ENCODE data around the gene ASCL2. TPM values are rescaled to one million over a fixed set of nuclear protein-coding genes. Genes with fewer than 3 reads are reported as not detected.

Gene ASCL2
- total and polyA plus RNA-seq, 2 of the 4 experiments (the other 2 are of a cell fraction), result not detected

DNA sequence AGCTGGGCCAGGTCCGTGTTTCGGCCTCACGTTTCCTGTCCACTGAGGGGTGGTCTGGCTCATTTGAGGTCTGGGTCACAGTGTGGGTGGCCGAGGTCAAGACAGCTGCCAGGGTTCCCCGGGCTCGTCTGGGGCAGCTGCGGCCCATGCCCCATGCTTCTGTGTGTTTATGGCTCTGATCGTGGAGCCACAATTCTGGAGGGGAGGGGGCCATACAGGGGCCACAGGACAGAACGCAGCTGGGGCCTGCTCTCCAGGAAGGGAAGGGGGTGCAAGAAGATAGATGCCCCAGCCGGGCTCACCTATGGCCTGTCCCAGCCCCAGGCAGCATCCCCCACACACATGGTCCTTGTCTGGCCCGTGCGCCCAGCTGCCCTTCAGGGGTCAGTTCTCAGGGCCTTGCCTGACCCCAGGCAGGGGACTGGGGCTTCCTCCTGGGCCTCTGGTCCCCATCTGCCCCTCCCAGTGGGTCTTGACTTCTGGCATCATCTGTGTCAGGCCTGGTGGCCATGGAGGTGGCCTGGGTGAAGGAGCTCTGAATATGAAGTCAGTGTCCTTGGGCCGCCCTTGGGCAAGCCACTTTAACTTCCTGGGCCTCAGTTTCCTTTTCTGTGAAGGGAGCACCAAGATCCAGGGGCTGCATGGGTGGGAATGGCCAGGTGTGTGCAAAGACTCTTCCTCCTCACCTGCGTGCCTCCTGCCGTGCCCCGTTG is 39.8 kb upstream of the ASCL2 start:
- intact Hi-C loops (cut with micrococcal nuclease), result no loop called here
- H3K9me3 ChIP-seq (ENCODE audit: control insufficient read depth, insufficient read depth, low read length), result no peaks in the 10 kb centered on the region
- H3K4me1 ChIP-seq (ENCODE audit: control insufficient read depth, insufficient read depth, low read length), result peaks cover 29% of the 10 kb centered on the region
- H3K56ac ChIP-seq (ENCODE audit: extremely low read depth, insufficient read depth, low read length), result no peak overlapping the region
- H3K9ac ChIP-seq (ENCODE audit: low read depth, low read length), result no peak overlapping the region
- no peak overlapping the region for H4K91ac ChIP-seq (ENCODE audit: insufficient read depth, low read depth, low read length)
- H2BK20ac ChIP-seq (ENCODE audit: low read depth, low read length), result no peak overlapping the region
- ChIA-PET CTCF (no interaction called here), POLR2A (ENCODE audit: unreplicated experiment) (no interaction called here)
- no TSS peak for BruUV-seq (replicated peaks)
- no peak overlapping the region for H4K8ac ChIP-seq (ENCODE audit: low read depth in 2 of 2, low read length in 2 of 2)
- H2AK9ac ChIP-seq (replicated peaks; ENCODE audit: low read depth, low read length, poor library complexity), result no peak overlapping the region
- no peak overlapping the region for H2BK120ac ChIP-seq (ENCODE audit: low read depth, low read length)
- H3K27ac ChIP-seq (ENCODE audit: insufficient read depth, low read length), result no peak overlapping the region
- dilution Hi-C loops (cut with HindIII; ENCODE audit: low sequenced_read_pairs, unreplicated experiment), result no loop called here
- H3K9me1 ChIP-seq (ENCODE audit: insufficient read depth, low read length), result peaks cover 12% of the 10 kb centered on the region
- in situ Hi-C loops (cut with MboI; ENCODE audit: low sequenced_read_pairs), result loop anchor here (5.0 kb wide), 1 partner anchor 107 kb away; no protein-coding TSS in a partner anchor
- H2BK5ac ChIP-seq (ENCODE audit: low read depth, low read length, poor library complexity, severe bottlenecking), result no peak overlapping the region
- no peak overlapping the region for H3K4me3 ChIP-seq (ENCODE audit: insufficient read depth, low read depth, low read length)
- H2BK15ac ChIP-seq (ENCODE audit: low read depth, low read length), result no peak overlapping the region
- no peak overlapping the region for H3K23ac ChIP-seq (ENCODE audit: low read depth, low read length)
- DNase-seq (no peak), ATAC-seq (ENCODE audit: low read depth) (no peak)
- H3K4me2 ChIP-seq (ENCODE audit: low read depth, low read length), result no peak overlapping the region
- H3K14ac ChIP-seq (replicated peaks; ENCODE audit: low read depth, low read length), result no peak overlapping the region
- H4K20me1 ChIP-seq (ENCODE audit: insufficient read depth, low read length), result peaks cover 3% of the 10 kb centered on the region; the same call in 1 of the 2 replicates
- 100% methylated on average over 1 of the region's 16 CpGs; no CpG with 5 or more reads in 1 of the 2 experiments for WGBS, 2 experiments (ENCODE audit: extremely low coverage in 2 of 2, insufficient read length in 1 of 2)
- H2AK5ac ChIP-seq (ENCODE audit: low read depth, low read length), result no peak overlapping the region
- TF ChIP-seq, protein P1, sequence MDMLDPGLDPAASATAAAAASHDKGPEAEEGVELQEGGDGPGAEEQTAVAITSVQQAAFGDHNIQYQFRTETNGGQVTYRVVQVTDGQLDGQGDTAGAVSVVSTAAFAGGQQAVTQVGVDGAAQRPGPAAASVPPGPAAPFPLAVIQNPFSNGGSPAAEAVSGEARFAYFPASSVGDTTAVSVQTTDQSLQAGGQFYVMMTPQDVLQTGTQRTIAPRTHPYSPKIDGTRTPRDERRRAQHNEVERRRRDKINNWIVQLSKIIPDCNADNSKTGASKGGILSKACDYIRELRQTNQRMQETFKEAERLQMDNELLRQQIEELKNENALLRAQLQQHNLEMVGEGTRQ (IDR thresholded peaks at IDR 0.05; ENCODE audit: low read depth, low read length), result no peak
- TF ChIP-seq RAD21 (IDR thresholded peaks at IDR 0.05; ENCODE audit: low read length), result no peak
- TF ChIP-seq FOS (IDR thresholded peaks at IDR 0.05; ENCODE audit: low read depth, low read length), result no peak
- no peak for TF ChIP-seq MAZ (IDR thresholded peaks at IDR 0.05; ENCODE audit: borderline replicate concordance, low read depth, low read length)
- no peak for TF ChIP-seq CHD1 (IDR thresholded peaks at IDR 0.05; ENCODE audit: low read depth, low read length)
- TF ChIP-seq MAFK (IDR thresholded peaks at IDR 0.05; ENCODE audit: low read depth, low read length), result no peak
- TF ChIP-seq BHLHE40 (IDR thresholded peaks at IDR 0.05; ENCODE audit: low read depth, low read length), result no peak
- no peak for TF ChIP-seq SMC3 (IDR thresholded peaks at IDR 0.05; ENCODE audit: low read depth, low read length)
- TF ChIP-seq NFE2L2 (IDR thresholded peaks at IDR 0.05; ENCODE audit: low read depth, low read length), result no peak
- no peak for TF ChIP-seq POLR2A (IDR thresholded peaks at IDR 0.05; ENCODE audit: low read depth, low read length)
- no peak for TF ChIP-seq CEBPB (IDR thresholded peaks at IDR 0.05; ENCODE audit: low read depth, low read length)
- TF ChIP-seq, protein P2, sequence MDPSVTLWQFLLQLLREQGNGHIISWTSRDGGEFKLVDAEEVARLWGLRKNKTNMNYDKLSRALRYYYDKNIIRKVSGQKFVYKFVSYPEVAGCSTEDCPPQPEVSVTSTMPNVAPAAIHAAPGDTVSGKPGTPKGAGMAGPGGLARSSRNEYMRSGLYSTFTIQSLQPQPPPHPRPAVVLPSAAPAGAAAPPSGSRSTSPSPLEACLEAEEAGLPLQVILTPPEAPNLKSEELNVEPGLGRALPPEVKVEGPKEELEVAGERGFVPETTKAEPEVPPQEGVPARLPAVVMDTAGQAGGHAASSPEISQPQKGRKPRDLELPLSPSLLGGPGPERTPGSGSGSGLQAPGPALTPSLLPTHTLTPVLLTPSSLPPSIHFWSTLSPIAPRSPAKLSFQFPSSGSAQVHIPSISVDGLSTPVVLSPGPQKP (IDR thresholded peaks at IDR 0.05; ENCODE audit: borderline replicate concordance, low read depth, low read length), result no peak
- no peak for TF ChIP-seq RCOR1 (IDR thresholded peaks at IDR 0.05; ENCODE audit: insufficient replicate concordance, low read length)
- no peak for TF ChIP-seq RFX5 (IDR thresholded peaks at IDR 0.05; ENCODE audit: low read depth, low read length)
- TF ChIP-seq, protein P3, sequence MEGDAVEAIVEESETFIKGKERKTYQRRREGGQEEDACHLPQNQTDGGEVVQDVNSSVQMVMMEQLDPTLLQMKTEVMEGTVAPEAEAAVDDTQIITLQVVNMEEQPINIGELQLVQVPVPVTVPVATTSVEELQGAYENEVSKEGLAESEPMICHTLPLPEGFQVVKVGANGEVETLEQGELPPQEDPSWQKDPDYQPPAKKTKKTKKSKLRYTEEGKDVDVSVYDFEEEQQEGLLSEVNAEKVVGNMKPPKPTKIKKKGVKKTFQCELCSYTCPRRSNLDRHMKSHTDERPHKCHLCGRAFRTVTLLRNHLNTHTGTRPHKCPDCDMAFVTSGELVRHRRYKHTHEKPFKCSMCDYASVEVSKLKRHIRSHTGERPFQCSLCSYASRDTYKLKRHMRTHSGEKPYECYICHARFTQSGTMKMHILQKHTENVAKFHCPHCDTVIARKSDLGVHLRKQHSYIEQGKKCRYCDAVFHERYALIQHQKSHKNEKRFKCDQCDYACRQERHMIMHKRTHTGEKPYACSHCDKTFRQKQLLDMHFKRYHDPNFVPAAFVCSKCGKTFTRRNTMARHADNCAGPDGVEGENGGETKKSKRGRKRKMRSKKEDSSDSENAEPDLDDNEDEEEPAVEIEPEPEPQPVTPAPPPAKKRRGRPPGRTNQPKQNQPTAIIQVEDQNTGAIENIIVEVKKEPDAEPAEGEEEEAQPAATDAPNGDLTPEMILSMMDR (conservative IDR thresholded peaks at IDR 0.05; ENCODE audit: low read depth, low read length), result no peak
- no peaks in the 10 kb centered on the region for H3K36me3 ChIP-seq (ENCODE audit: control insufficient read depth, insufficient read depth, low read length)
- H2AFZ ChIP-seq (replicated peaks; ENCODE audit: low read length, poor library complexity), result no peak overlapping the region
- no peaks in the 10 kb centered on the region for H3K27me3 ChIP-seq (ENCODE audit: control insufficient read depth, insufficient read depth, low read length)
- no peak overlapping the region for H3K18ac ChIP-seq (ENCODE audit: low read depth, low read length)
- no peak overlapping the region for H3K4ac ChIP-seq (ENCODE audit: low read depth, low read length)
- no peaks in the 10 kb centered on the region for H3K79me1 ChIP-seq (ENCODE audit: low read depth in 1 of 2, low read length in 2 of 2)
- H4K5ac ChIP-seq (ENCODE audit: low read depth, low read length), result no peak overlapping the region

All from IMR-90 (cell line).